Measurements from ENCODE around the gene SH3GL3.

GRCh38 chr15:83472797-83473196 is 25.7 kb downstream of the SH3GL3 start:
- TF ChIP-seq CTCF (IDR thresholded peaks at IDR 0.05) (no peak), POLR2A (IDR thresholded peaks at IDR 0.05) (no peak)
